Transverse colon (tissue), 4 donors: ENCODE results near the gene SDF2L1. TPM values are rescaled to one million over a fixed set of nuclear protein-coding genes. Genes with fewer than 3 reads are reported as not detected.

Source experiments
- DNase-seq: peaks from one replicate; pipeline ENCODE4 v3.0.0-alpha.2; 2019
- H3K27ac ChIP-seq, 4 donors: fragments of 200-600 bp; sonication (generic); 2 replicates each; pipeline ENCODE4 v1.5.1; 2016 to 2018; ENCODE audit warnings: inconsistent platforms in 4 of 4
- H3K27me3 ChIP-seq: fragments of 200-600 bp; sonication (generic); 2 replicates; pipeline ENCODE4 v1.5.1; 2017; ENCODE audit warnings: inconsistent platforms
- H3K36me3 ChIP-seq, 4 donors: fragments of 200-600 bp; sonication (generic); 2 replicates each; pipeline ENCODE4 v1.5.1; 2017 to 2019; ENCODE audit warnings: inconsistent platforms in 4 of 4
- H3K4me1 ChIP-seq, 4 donors: fragments of 200-600 bp; sonication (generic); 2 replicates each; pipeline ENCODE4 v1.5.1; 2017 to 2020; ENCODE audit warnings: inconsistent platforms in 4 of 4
- H3K4me3 ChIP-seq, 4 donors: fragments of 200-600 bp; sonication (generic); 1 replicate in 1 of 4; 2 replicates in 3 of 4; pipeline versions ENCODE4 v1.5.1 to v1.6.1; 2017 to 2019; ENCODE audit warnings: inconsistent platforms in 4 of 4
- H3K9me3 ChIP-seq, 2 donors: fragments of 200-600 bp; sonication (generic); 2 replicates each; pipeline ENCODE4 v1.5.1; 2017 to 2019; ENCODE audit warnings: inconsistent platforms in 2 of 2
- CTCF ChIP-seq, 5 experiments: fragments of 200-600 bp in 3 of 5; fragments of 450-650 bp in 2 of 5; sonication (generic) in 3 of 5; IDR thresholded peaks; 1 replicate in 2 of 5; 2 replicates in 3 of 5; pipeline ENCODE4 v1.5.1; 2016 to 2017; ENCODE audit warnings: antibody characterized with exemption in 5 of 5, inconsistent platforms in 3 of 5, mild to moderate bottlenecking in 2 of 5, moderate library complexity in 1 of 5
- EP300 ChIP-seq: sonication (generic); formaldehyde crosslinking; IDR thresholded peaks from one replicate; pipeline ENCODE4 v1.6.1; 2017; ENCODE audit warnings: antibody characterized with exemption, low read depth
- POLR2A ChIP-seq: fragments of 450-650 bp; IDR thresholded peaks from one replicate; pipeline ENCODE4 v1.6.1; 2016; ENCODE audit warnings: antibody characterized with exemption, mild to moderate bottlenecking, moderate library complexity
- POLR2AphosphoS5 ChIP-seq, 3 donors: sonication (generic); formaldehyde crosslinking; IDR thresholded peaks; one replicate each; pipeline ENCODE4 v1.6.1; 2016; ENCODE audit warnings: antibody characterized with exemption in 3 of 3
- WGBS, 2 donors: methylation state at CpG; one replicate each; pipeline ENCODE4 v1.1.5; 2018; ENCODE audit warnings: low coverage in 1 of 2; 5-methylcytosine and 5-hydroxymethylcytosine counted together
- in situ Hi-C, 4 donors: fragments of 200-750 bp; cut with MboI; loops; one replicate each; pipeline versions ENCODE4 v1.15.0 to v1.15.1; 2017; ENCODE audit warnings: low sequenced_read_pairs in 3 of 4, low pct_ligation_motif_present in 1 of 4, low pct_unique_long_range_greater_than_20kb in 1 of 4
- intact Hi-C: fragments of 100-400 bp; cut with DNase I; formaldehyde crosslinking; loops from one replicate; pipeline ENCODE4 v1.15.1; 2023; ENCODE audit warnings: low total_unique reads
- total RNA-seq, 4 donors: library from RNA; depleted of rRNA; stranded (reverse); fragments of >200 nt; gene quantifications; one replicate each; pipeline ENCODE4 v1.1.0, GENCODE V29; 2016

The SDF2L1 gene
- total RNA-seq, 4 donors from 2014 or later, result 34.0 to 55.7 (median 39.5) TPM; not detected in 1

DNA sequence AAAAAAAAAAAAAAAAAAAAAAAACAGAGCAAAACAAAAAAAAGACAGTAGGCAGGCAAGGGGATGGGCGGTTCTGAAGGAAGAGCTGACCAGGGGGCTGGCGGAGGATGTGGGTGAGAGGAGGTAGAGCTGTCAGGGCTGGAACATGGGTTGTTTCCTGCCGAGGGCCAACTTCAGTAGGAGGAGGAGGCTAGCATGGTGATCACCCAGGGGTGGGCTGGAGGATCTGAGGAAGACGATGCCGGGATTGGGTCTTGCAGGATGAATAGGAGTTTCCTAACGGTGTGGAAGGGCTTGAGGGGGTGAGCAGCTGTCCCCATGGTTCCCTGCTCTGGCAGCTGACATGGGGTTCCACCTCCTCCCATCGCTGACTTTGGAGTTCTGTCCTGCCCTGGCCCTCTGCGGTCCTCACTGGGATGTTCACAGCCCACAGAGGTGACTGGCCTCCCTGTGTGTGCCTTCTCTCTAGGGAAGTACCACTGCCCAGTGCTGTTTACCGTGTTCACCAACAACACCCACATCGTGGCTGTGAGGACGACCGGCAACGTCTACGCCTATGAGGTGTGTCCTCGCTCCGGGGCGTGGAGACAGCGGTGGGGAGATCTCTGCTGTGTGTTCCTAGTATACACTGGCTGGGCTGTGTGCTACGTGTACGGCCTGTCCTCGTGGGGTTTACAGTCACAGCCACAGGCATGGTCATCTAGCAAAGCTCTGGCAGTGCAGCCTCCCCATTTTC, 38.9 kb downstream of the SDF2L1 start:
- Histone ChIP-seq H3K4me3 (no peak overlapping the region), H3K9me3 (no peaks in the 10 kb centered on the region), H3K4me1 (no peaks in the 10 kb centered on the region), H3K27me3 (no peaks in the 10 kb centered on the region), H3K27ac (no peak overlapping the region), H3K36me3 (peaks cover 0 to 14% (median under 1%) of the 10 kb centered on the region in 4 donors)
- intact Hi-C loops, result no loop called here
- in situ Hi-C loops, result no loop called here
- 90 to 93% methylated on average over 4 to 21 of the region's 21 CpGs for WGBS, 2 donors
- no peak for DNase-seq
- TF ChIP-seq EP300, result no peak
- no peak for TF ChIP-seq POLR2A
- TF ChIP-seq POLR2AphosphoS5 (IDR thresholded peaks at IDR 0.05), result no peak

DNA sequence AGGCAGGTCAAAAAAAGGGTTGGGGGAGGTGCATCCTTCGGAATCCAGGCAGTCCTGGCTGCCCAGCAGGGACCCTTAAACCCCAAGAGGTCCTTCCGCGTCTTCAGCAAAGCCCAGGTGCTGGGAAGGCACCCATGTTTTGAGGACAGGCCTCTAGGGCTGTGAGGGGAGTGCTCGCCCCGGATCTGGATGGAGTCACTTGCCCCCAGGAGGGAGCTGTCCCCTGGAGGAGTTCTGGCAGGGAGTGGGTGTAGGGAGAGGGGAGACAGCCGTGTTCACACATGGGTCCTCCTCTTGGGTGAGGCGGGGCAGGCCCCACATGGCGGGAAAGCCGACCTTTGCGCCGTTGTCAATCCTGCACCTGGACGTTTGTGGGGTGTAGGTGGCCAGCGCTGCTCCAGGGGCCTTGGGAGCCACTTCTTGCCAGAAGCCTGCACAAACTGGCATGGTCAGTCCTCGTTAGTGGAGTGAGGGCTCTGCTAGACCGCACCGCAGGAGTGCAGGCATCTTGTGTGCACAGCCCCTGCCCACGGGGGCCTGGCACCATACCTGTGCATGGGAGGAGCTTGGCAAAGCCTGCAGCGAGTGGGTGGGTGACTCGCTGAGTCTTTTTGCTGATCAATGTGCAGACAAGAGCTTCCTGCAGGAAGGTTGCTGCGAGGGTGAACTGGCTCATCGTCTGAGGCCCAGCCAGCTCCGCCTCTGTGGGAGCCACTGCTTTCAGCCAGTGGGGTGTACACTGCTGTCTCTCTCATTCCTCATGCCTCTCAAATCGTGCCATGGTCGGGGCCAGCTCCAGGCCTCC, 39.7 kb downstream of the SDF2L1 start:
- TF ChIP-seq POLR2AphosphoS5 (IDR thresholded peaks at IDR 0.05), result no peak
- no peak for TF ChIP-seq EP300
- intact Hi-C loops (no loop called here), in situ Hi-C loops (no loop called here)
- no peaks in the 10 kb centered on the region for H3K27me3 ChIP-seq
- WGBS, 2 donors, result 87% methylated on average over 24 of the region's 24 CpGs; no CpG with 5 or more reads in 1 of the 2 donors
- DNase-seq, result no peak
- no peaks in the 10 kb centered on the region for H3K4me1 ChIP-seq
- H3K9me3 ChIP-seq, result no peaks in the 10 kb centered on the region
- peaks cover 0 to 22% (median 0%) of the 10 kb centered on the region in 4 donors for H3K36me3 ChIP-seq
- no peak overlapping the region for H3K4me3 ChIP-seq
- no peak overlapping the region for H3K27ac ChIP-seq

DNA sequence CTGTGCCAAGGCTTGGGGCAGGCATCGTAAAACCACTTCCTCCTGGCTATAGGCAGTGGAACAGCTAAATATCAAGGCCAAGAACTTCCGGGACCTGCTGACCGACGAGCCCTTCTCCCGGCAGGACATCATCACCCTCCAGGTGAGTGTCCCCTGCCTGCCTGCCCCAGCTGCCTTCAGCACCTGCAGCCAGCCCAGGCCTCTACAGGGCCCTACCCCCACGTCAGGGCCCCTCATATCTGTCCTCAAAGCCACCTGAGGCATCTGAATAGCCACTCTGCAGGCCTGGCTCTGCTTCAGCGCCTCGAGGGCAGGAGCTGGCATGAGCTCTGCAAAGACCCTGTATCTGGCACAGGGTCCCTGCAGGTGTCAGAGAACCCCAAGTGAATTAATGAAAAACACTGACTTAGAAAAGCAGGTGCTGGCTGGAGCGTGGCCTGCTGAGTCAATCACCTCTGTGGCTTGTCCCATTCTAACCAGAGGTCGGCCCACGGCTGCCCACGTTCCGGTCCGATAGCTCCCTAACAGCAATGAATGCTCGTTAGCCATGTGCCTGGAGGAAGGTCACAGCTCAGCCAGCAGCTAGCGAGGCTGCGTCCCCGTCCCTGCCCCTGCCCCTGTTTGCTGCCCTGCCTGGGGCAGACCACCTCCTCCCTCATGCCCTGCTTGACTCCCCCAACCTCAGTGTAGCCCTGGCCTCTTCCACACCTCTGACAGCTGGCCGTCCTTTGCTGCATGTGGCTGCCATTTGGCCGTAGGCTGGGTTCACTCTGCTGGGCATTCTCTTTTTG, 40.5 kb downstream of the SDF2L1 start:
- intact Hi-C loops, result no loop called here
- no peak overlapping the region for H3K4me3 ChIP-seq
- no peaks in the 10 kb centered on the region for H3K27me3 ChIP-seq
- TF ChIP-seq CTCF (IDR thresholded peaks at IDR 0.05) (no peak), POLR2AphosphoS5 (IDR thresholded peaks at IDR 0.05) (no peak), POLR2A (no peak), EP300 (no peak)
- DNase-seq, result no peak
- no peaks in the 10 kb centered on the region for H3K4me1 ChIP-seq
- H3K36me3 ChIP-seq, result peaks cover 0 to 25% (median 0%) of the 10 kb centered on the region in 4 donors
- no peaks in the 10 kb centered on the region for H3K9me3 ChIP-seq
- H3K27ac ChIP-seq, result no peak overlapping the region
- in situ Hi-C loops, result no loop called here
- WGBS, 2 donors, result 93 to 100% methylated on average over 2 to 20 of the region's 20 CpGs

GRCh38 chr22:21683401-21683811, 41.3 kb downstream of the SDF2L1 start:
- H3K4me1 ChIP-seq, result no peaks in the 10 kb centered on the region
- H3K4me3 ChIP-seq, result no peak overlapping the region
- no peak overlapping the region for H3K27ac ChIP-seq
- no peak for DNase-seq
- no peak for TF ChIP-seq POLR2A
- no peak for TF ChIP-seq CTCF (IDR thresholded peaks at IDR 0.05)
- TF ChIP-seq POLR2AphosphoS5 (IDR thresholded peaks at IDR 0.05), result no peak
- no peak for TF ChIP-seq EP300
- no peaks in the 10 kb centered on the region for H3K9me3 ChIP-seq
- in situ Hi-C loops, result no loop called here
- H3K36me3 ChIP-seq, result peaks cover 0 to 25% (median 0%) of the 10 kb centered on the region in 4 donors
- H3K27me3 ChIP-seq, result no peaks in the 10 kb centered on the region
- intact Hi-C loops, result no loop called here
- WGBS, 2 donors, result 78 to 92% methylated on average over 5 to 6 of the region's 7 CpGs
